ENCODE measurements around the gene A2M. TPM values are rescaled to one million over a fixed set of nuclear protein-coding genes. Genes with fewer than 3 reads are reported as not detected.

Gene A2M
- total RNA-seq, 1 donor from 2014 or later, result 1.1 TPM

GRCh38 chr12:9048930-9049329 is 66.8 kb downstream of the A2M start:
- no peak for FAIRE-seq
- DNase-seq (ENCODE audit: low read depth), result no peak
- no peaks in the 10 kb centered on the region for H3K36me3 ChIP-seq (ENCODE audit: control insufficient read depth, insufficient read depth, low read length)
- H3K4me3 ChIP-seq (ENCODE audit: low read depth, low read length), result no peak overlapping the region
- no peaks in the 10 kb centered on the region for H3K27me3 ChIP-seq (ENCODE audit: control insufficient read depth, insufficient read depth, low read length)
- no peak for TF ChIP-seq CTCF (IDR thresholded peaks at IDR 0.05; ENCODE audit: insufficient read depth, low read length, severe bottlenecking)

GRCh38 chr12:9047105-9047504 is 68.6 kb downstream of the A2M start:
- Histone ChIP-seq H3K27me3 (ENCODE audit: control insufficient read depth, insufficient read depth, low read length) (no peaks in the 10 kb centered on the region), H3K36me3 (ENCODE audit: control insufficient read depth, insufficient read depth, low read length) (no peaks in the 10 kb centered on the region), H3K4me3 (ENCODE audit: low read depth, low read length) (no peak overlapping the region)
- no peak for FAIRE-seq
- TF ChIP-seq CTCF (IDR thresholded peaks at IDR 0.05; ENCODE audit: insufficient read depth, low read length, severe bottlenecking), result no peak
- no peak for DNase-seq (ENCODE audit: low read depth)

- DNase-seq (ENCODE audit: low read depth), result no peak
- H3K36me3 ChIP-seq (ENCODE audit: control insufficient read depth, insufficient read depth, low read length), result no peaks in the 10 kb centered on the region
- TF ChIP-seq CTCF (IDR thresholded peaks at IDR 0.05; ENCODE audit: insufficient read depth, low read length, severe bottlenecking), result no peak
- H3K4me3 ChIP-seq (ENCODE audit: low read depth, low read length), result no peak overlapping the region
- FAIRE-seq, result no peak
- no peaks in the 10 kb centered on the region for H3K27me3 ChIP-seq (ENCODE audit: control insufficient read depth, insufficient read depth, low read length)
Observed at GRCh38 chr12:9043766-9044165, 72.0 kb downstream of the A2M start.

GRCh38 chr12:9041321-9041720 is 74.4 kb downstream of the A2M start:
- DNase-seq (ENCODE audit: low read depth), result no peak
- Histone ChIP-seq H3K36me3 (ENCODE audit: control insufficient read depth, insufficient read depth, low read length) (no peaks in the 10 kb centered on the region), H3K27me3 (ENCODE audit: control insufficient read depth, insufficient read depth, low read length) (no peaks in the 10 kb centered on the region), H3K4me3 (ENCODE audit: low read depth, low read length) (no peak overlapping the region)
- no peak for TF ChIP-seq CTCF (IDR thresholded peaks at IDR 0.05; ENCODE audit: insufficient read depth, low read length, severe bottlenecking)
- FAIRE-seq, result no peak

GRCh38 chr12:9040484-9041186 is 75.1 kb downstream of the A2M start:
- no peak for TF ChIP-seq CTCF (IDR thresholded peaks at IDR 0.05; ENCODE audit: insufficient read depth, low read length, severe bottlenecking)

More at GRCh38 chr12:9040484-9041186, 75.1 kb downstream of the A2M start:
- DNase-seq (ENCODE audit: low read depth) (no peak), FAIRE-seq (no peak)
- no peaks in the 10 kb centered on the region for H3K36me3 ChIP-seq (ENCODE audit: control insufficient read depth, insufficient read depth, low read length)
- H3K4me3 ChIP-seq (ENCODE audit: low read depth, low read length), result no peak overlapping the region
- H3K27me3 ChIP-seq (ENCODE audit: control insufficient read depth, insufficient read depth, low read length), result no peaks in the 10 kb centered on the region
